B cell (primary cell): ENCODE measurements around the gene GADD45B. TPM values are rescaled to one million over a fixed set of nuclear protein-coding genes. Genes with fewer than 3 reads are reported as not detected.

Source experiments
- ATAC-seq: fragments of 200-7000 bp; cut with Tn5 transposase; one replicate; pipeline ENCODE4 v1.10.0; 2021; ENCODE audit warnings: low read depth, mild to moderate bottlenecking, moderate number of reproducible peaks, moderate library complexity
- CTCF ChIA-PET: fragments of 350-600 bp; sonication (Branson Sonifier 250); formaldehyde crosslinking; loops from one replicate; lab custom pipeline; 2021; ENCODE audit warnings: antibody characterized with exemption, inconsistent platforms; lab: Charles Lee
- POLR2A ChIA-PET: fragments of 350-600 bp; sonication (Branson Sonifier 250); formaldehyde crosslinking; loops from one replicate; lab custom pipeline; 2021; ENCODE audit warnings: antibody characterized with exemption; lab: Charles Lee
- DNase-seq: peaks from one replicate; pipeline ENCODE4 v3.0.0; 2013
- H2AFZ ChIP-seq: 2 replicates; pipeline ENCODE4 v1.6.1; 2012; ENCODE audit warnings: mild to moderate bottlenecking, low read depth, low read length; ENCODE audit not compliant: insufficient read depth, poor library complexity, severe bottlenecking
- H3K27ac ChIP-seq, 2 donors: 1 replicate in 1 of 2; 2 replicates in 1 of 2; pipeline ENCODE4 v1.5.1; 2012 to 2013; ENCODE audit warnings: low read length in 2 of 2, mild to moderate bottlenecking in 2 of 2, moderate library complexity in 1 of 2
- H3K27me3 ChIP-seq, 4 experiments: fragments of 200-600 bp in 1 of 4; sonication (generic) in 1 of 4; replicated peaks in 1 of 4; 1 replicate in 2 of 4; 2 replicates in 2 of 4; pipeline versions ENCODE4 v1.6.1 to v1.7.0; 2013 to 2016; ENCODE audit warnings: low read length in 3 of 4, mild to moderate bottlenecking in 2 of 4, mixed read lengths in 1 of 4, moderate library complexity in 1 of 4; ENCODE audit not compliant: insufficient read depth in 4 of 4, control insufficient read depth in 3 of 4; ENCODE audit errors: control extremely low read depth in 1 of 4
- H3K36me3 ChIP-seq, 2 experiments: replicated peaks in 1 of 2; 1 replicate in 1 of 2; 2 replicates in 1 of 2; pipeline versions ENCODE4 v1.6.1 to v1.7.1; 2013; ENCODE audit warnings: low read length in 1 of 2; ENCODE audit not compliant: insufficient read depth in 2 of 2, control insufficient read depth in 1 of 2; ENCODE audit errors: control extremely low read depth in 1 of 2, extremely low read depth in 1 of 2
- H3K4me1 ChIP-seq, 2 donors: fragments of 200-600 bp in 1 of 2; sonication (generic) in 1 of 2; 1 replicate in 1 of 2; 2 replicates in 1 of 2; pipeline versions ENCODE4 v1.5.1 to v1.6.1; 2013 to 2017; ENCODE audit warnings: low read length in 2 of 2; ENCODE audit not compliant: control insufficient read depth in 2 of 2, insufficient read depth in 2 of 2
- H3K4me2 ChIP-seq: replicated peaks from 2 replicates; pipeline ENCODE3; 2012; ENCODE audit warnings: mild to moderate bottlenecking, low read depth, low read length; ENCODE audit not compliant: poor library complexity, severe bottlenecking
- H3K4me3 ChIP-seq, 5 experiments: fragments of 200-600 bp in 1 of 5; sonication (generic) in 1 of 5; 1 replicate in 3 of 5; 2 replicates in 2 of 5; pipeline versions ENCODE4 v1.5.1 to v1.7.0; 2011 to 2016; ENCODE audit warnings: low read length in 4 of 5, mild to moderate bottlenecking in 4 of 5, low read depth in 2 of 5, control low read depth in 1 of 5, moderate library complexity in 1 of 5; ENCODE audit not compliant: insufficient read depth in 1 of 5; ENCODE audit errors: control extremely low read depth in 1 of 5, extremely low read depth in 1 of 5
- H3K79me2 ChIP-seq: fragments of 200-600 bp; sonication (generic); one replicate; pipeline ENCODE4 v1.6.0; 2016; ENCODE audit warnings: low read length; ENCODE audit not compliant: control insufficient read depth, insufficient read depth
- H3K9ac ChIP-seq: fragments of 200-600 bp; sonication (generic); 2 replicates; pipeline ENCODE4 v1.6.1; 2017; ENCODE audit warnings: mild to moderate bottlenecking, low read length, moderate library complexity
- H3K9me3 ChIP-seq, 3 donors: one replicate each; pipeline versions ENCODE4 v1.6.1 to v1.7.1; 2013; ENCODE audit warnings: low read length in 2 of 3; ENCODE audit not compliant: control insufficient read depth in 2 of 3, insufficient read depth in 1 of 3; ENCODE audit errors: control extremely low read depth in 1 of 3
- H4K20me1 ChIP-seq: 2 replicates; pipeline ENCODE4 v1.6.0; 2012; ENCODE audit warnings: mild to moderate bottlenecking, low read length; ENCODE audit not compliant: insufficient read depth, control insufficient read depth, poor library complexity, severe bottlenecking
- H3K27ac Mint-ChIP-seq: one replicate; pipeline ENCODE4 v1.8.0; 2021; ENCODE audit warnings: mixed read lengths
- H3K27me3 Mint-ChIP-seq: one replicate; pipeline ENCODE4 v1.8.0; 2021; ENCODE audit warnings: mixed read lengths
- H3K4me1 Mint-ChIP-seq: one replicate; pipeline ENCODE4 v1.8.0; 2021; ENCODE audit warnings: mixed read lengths
- H3K4me3 Mint-ChIP-seq: one replicate; pipeline ENCODE4 v1.8.0; 2021; ENCODE audit warnings: mixed read lengths
- H3K9me3 Mint-ChIP-seq: one replicate; pipeline ENCODE4 v1.8.0; 2022; ENCODE audit warnings: mixed read lengths; ENCODE audit not compliant: insufficient read depth
- CTCF ChIP-seq: fragments of 200-600 bp; IDR thresholded peaks from one replicate; pipeline ENCODE4 v1.8.0; 2022; ENCODE audit warnings: antibody characterized with exemption, mild to moderate bottlenecking
- EZH2 ChIP-seq: IDR thresholded peaks from 2 replicates; pipeline ENCODE4 v1.6.1; 2012; ENCODE audit warnings: borderline replicate concordance, low read depth, mild to moderate bottlenecking, moderate library complexity, low read length; ENCODE audit not compliant: insufficient read depth, poor library complexity, severe bottlenecking
- WGBS: methylation state at CpG from one replicate; pipeline ENCODE4 v1.1.5; 2013; ENCODE audit warnings: missing lambda C conversion rate; ENCODE audit not compliant: insufficient coverage; 5-methylcytosine and 5-hydroxymethylcytosine counted together
- intact Hi-C: fragments of 100-400 bp; cut with micrococcal nuclease; formaldehyde crosslinking; loops from one replicate; pipeline ENCODE4 v1.10.0; 2022
- polyA plus RNA-seq: library from polyadenylated mRNA; depleted of rRNA; stranded (reverse); fragments of >200 nt; gene quantifications from 2 replicates; pipeline ENCODE4 v1.2.3, GENCODE V29; 2012
- total RNA-seq, 2 donors: library from RNA; stranded (reverse); fragments of 120-200 nt in 1 of 2; gene quantifications; 1 replicate in 1 of 2; 2 replicates in 1 of 2; pipeline versions ENCODE4 v1.2.3 to v1.2.4, GENCODE V29; 2013 to 2022

The GADD45B gene
- total and polyA plus RNA-seq, 2 donors (not counting 1 experiment from before 2014, with no cell fraction given), result 166 to 215 TPM

DNA sequence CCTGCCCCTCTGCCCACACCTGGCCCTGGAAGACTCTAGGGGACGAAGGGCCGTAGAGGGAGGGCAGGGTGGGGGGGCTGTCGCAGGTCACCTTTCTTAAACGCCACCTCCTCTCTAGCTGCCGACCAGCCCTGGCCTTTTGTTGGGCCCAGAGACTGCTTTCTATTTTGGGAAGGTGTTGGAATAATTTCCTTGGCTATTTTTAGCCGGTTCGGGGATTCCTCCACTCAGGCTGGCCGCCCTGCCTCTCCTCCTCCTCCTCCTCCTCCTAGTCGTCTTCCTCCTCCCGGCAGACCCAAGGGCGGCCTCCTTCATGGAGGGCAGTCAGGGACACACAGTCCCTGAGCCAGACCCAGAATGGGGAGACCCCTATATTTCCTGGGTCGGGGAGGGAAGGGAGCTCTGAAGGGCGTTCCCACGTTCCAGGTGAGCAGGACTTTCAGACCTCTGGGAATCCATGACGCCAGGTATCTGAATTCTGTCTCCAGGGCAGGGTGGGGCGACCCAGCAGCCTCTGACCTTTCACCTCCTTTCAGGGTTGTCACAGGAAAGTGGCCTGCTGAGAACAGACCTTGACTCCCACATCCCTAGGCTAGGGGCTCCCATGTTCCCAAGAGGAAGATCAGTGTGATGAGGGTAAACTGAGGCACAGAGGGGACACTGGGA lies 19.9 kb downstream of the GADD45B start:
- Histone ChIP-seq H2AFZ (peak overlapping the region; percentile 78), H3K4me3 (peak overlapping the region in 3 of 5 experiments; percentile 68 to 85 (median 72)), H3K79me2 (no peaks in the 10 kb centered on the region), H4K20me1 (peaks cover 4% of the 10 kb centered on the region), H3K9ac (peak overlapping the region; percentile 90), H3K36me3 (no peaks in the 10 kb centered on the region), H3K9me3 (peaks cover 0 to 11% (median 0%) of the 10 kb centered on the region in 3 donors), H3K27ac (no peak overlapping the region), H3K27me3 (peaks cover 0 to 38% (median 11%) of the 10 kb centered on the region in 4 experiments), H3K4me2 (peak overlapping the region; percentile 100), H3K4me1 (peaks cover 24 to 29% of the 10 kb centered on the region in 2 donors)
- CTCF ChIA-PET, result interaction anchor here (1.3 to 1.6 kb wide), 2 partner anchors 116 to 118 kb away, joined by 4 to 5 read pairs; no protein-coding TSS in a partner anchor
- no peak for TF ChIP-seq CTCF
- TF ChIP-seq EZH2, result no peak
- no peak for DNase-seq
- 35% methylated on average over 10 of the region's 16 CpGs for WGBS
- no peak overlapping the region for H3K27ac Mint-ChIP-seq
- H3K4me3 Mint-ChIP-seq, result peak overlapping the region; percentile 71
- H3K27me3 Mint-ChIP-seq, result peaks cover 26% of the 10 kb centered on the region
- ATAC-seq, result no peak
- H3K4me1 Mint-ChIP-seq, result peaks cover 27% of the 10 kb centered on the region
- H3K9me3 Mint-ChIP-seq, result no peaks in the 10 kb centered on the region
- POLR2A ChIA-PET, result interaction anchor here (1.1 to 1.3 kb wide), 3 partner anchors 18 to 49 kb away, joined by 3 to 8 read pairs (median 4); no protein-coding TSS in a partner anchor
- intact Hi-C loops, result loop anchor here (2.0 kb wide), 1 partner anchor 19 kb away; the partner anchor contains the start of gene GADD45B

DNA sequence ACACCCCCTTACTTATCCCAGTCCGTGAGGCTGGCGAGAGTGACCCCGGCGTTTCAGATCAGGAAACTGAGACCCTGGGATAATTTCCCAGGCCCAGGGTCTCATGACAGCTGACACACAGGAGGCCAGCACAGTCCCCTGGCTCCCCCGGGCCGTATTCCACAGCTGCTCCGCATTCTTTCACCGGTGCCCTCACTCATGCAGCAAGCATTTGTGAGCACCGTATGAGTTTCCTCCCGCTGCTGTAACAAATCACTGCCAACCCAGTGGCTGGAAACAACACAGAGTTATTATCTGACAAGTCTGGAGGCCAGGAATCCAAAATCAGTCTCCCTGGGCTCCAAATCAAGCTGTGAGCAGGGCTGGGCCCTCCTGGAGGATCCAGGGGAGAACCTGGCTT lies 21.3 kb downstream of the GADD45B start:
- ChIA-PET CTCF (interaction anchor here (1.5 to 2.4 kb wide), 2 partner anchors 114 to 117 kb away, joined by 5 to 6 read pairs; no protein-coding TSS in a partner anchor), POLR2A (no interaction called here)
- H3K9me3 Mint-ChIP-seq, result no peaks in the 10 kb centered on the region
- H3K27me3 Mint-ChIP-seq, result peaks cover 20% of the 10 kb centered on the region
- Histone ChIP-seq H3K27ac (no peak overlapping the region), H3K27me3 (peaks cover 0 to 28% (median 6%) of the 10 kb centered on the region in 4 experiments), H4K20me1 (no peaks in the 10 kb centered on the region), H2AFZ (no peak overlapping the region), H3K9me3 (peaks cover 0 to 11% (median 0%) of the 10 kb centered on the region in 3 donors), H3K9ac (no peak overlapping the region), H3K79me2 (no peaks in the 10 kb centered on the region), H3K4me3 (no peak overlapping the region), H3K4me2 (no peak overlapping the region), H3K4me1 (peaks cover 13 to 19% of the 10 kb centered on the region in 2 donors), H3K36me3 (no peaks in the 10 kb centered on the region)
- ATAC-seq (no peak), DNase-seq (no peak)
- peaks cover 17% of the 10 kb centered on the region for H3K4me1 Mint-ChIP-seq
- no peak overlapping the region for H3K27ac Mint-ChIP-seq
- WGBS, result 97% methylated on average over 10 of the region's 10 CpGs
- intact Hi-C loops, result no loop called here
- TF ChIP-seq CTCF (no peak), EZH2 (no peak)
- H3K4me3 Mint-ChIP-seq, result no peak overlapping the region
